Panc1 (cell line): Measurements from ENCODE around the gene GPC6.

Source experiments
- CTCF ChIP-seq: fragments of 450-650 bp; IDR thresholded peaks from 2 replicates; pipeline ENCODE4 v1.5.1; 2017; ENCODE audit warnings: mild to moderate bottlenecking
- POLR2AphosphoS5 ChIP-seq: IDR thresholded peaks from 2 replicates; pipeline ENCODE4 v1.6.1; 2012; ENCODE audit warnings: mild to moderate bottlenecking, low read depth, low read length, moderate library complexity
- SIN3A ChIP-seq: IDR thresholded peaks from 2 replicates; pipeline ENCODE4 v1.6.1; 2012; ENCODE audit warnings: low read depth, mild to moderate bottlenecking, low read length, moderate library complexity, borderline replicate concordance; ENCODE audit not compliant: insufficient read depth
- TCF7L2 ChIP-seq: IDR thresholded peaks from 2 replicates; pipeline ENCODE4 v1.6.1; 2011; ENCODE audit warnings: mild to moderate bottlenecking, low read depth, low read length, inconsistent platforms

- TF ChIP-seq CTCF = no peak
- no peak for TF ChIP-seq POLR2AphosphoS5
- no peak for TF ChIP-seq SIN3A
- no peak for TF ChIP-seq TCF7L2
Measured at GRCh38 chr13:93776936-93777335, 550.3 kb downstream of the GPC6 start.
